ENCODE measurements around the gene CXCL8. TPM values are rescaled to one million over a fixed set of nuclear protein-coding genes. Genes with fewer than 3 reads are reported as not detected.

The CXCL8 gene
- total RNA-seq, 1 donor from 2014 or later, result not detected

- no peak for DNase-seq
- no peaks in the 10 kb centered on the region for H3K36me3 Mint-ChIP-seq (ENCODE audit: unreplicated experiment)
Observed at GRCh38 chr4:73698217-73698616, 42.2 kb upstream of the CXCL8 start.

GRCh38 chr4:73701116-73701515, 39.3 kb upstream of the CXCL8 start:
- Mint-ChIP-seq H3K27me3 (ENCODE audit: unreplicated experiment) (no peaks in the 10 kb centered on the region), H3K9me3 (ENCODE audit: unreplicated experiment) (no peaks in the 10 kb centered on the region), H3K4me3 (ENCODE audit: unreplicated experiment) (no peak overlapping the region), H3K27ac (ENCODE audit: unreplicated experiment) (no peak overlapping the region), H3K36me3 (ENCODE audit: unreplicated experiment) (no peaks in the 10 kb centered on the region), H3K4me1 (ENCODE audit: low read depth, unreplicated experiment) (no peaks in the 10 kb centered on the region)
- DNase-seq, result no peak
- no peak for TF ChIP-seq CTCF (IDR thresholded peaks at IDR 0.05; ENCODE audit: partially characterized antibody, unreplicated experiment)

More at GRCh38 chr4:73698217-73698616, 42.2 kb upstream of the CXCL8 start:
- H3K27ac Mint-ChIP-seq (ENCODE audit: unreplicated experiment), result no peak overlapping the region
- H3K4me1 Mint-ChIP-seq (ENCODE audit: low read depth, unreplicated experiment), result no peaks in the 10 kb centered on the region
- no peak for TF ChIP-seq CTCF (IDR thresholded peaks at IDR 0.05; ENCODE audit: partially characterized antibody, unreplicated experiment)
- no peaks in the 10 kb centered on the region for H3K9me3 Mint-ChIP-seq (ENCODE audit: unreplicated experiment)
- H3K4me3 Mint-ChIP-seq (ENCODE audit: unreplicated experiment), result no peak overlapping the region
- H3K27me3 Mint-ChIP-seq (ENCODE audit: unreplicated experiment), result no peaks in the 10 kb centered on the region

- no peaks in the 10 kb centered on the region for H3K27me3 Mint-ChIP-seq (ENCODE audit: unreplicated experiment)
- DNase-seq, result no peak
- no peaks in the 10 kb centered on the region for H3K9me3 Mint-ChIP-seq (ENCODE audit: unreplicated experiment)
- H3K4me3 Mint-ChIP-seq (ENCODE audit: unreplicated experiment), result no peak overlapping the region
- TF ChIP-seq CTCF (IDR thresholded peaks at IDR 0.05; ENCODE audit: partially characterized antibody, unreplicated experiment), result no peak
- no peak overlapping the region for H3K27ac Mint-ChIP-seq (ENCODE audit: unreplicated experiment)
- H3K36me3 Mint-ChIP-seq (ENCODE audit: unreplicated experiment), result no peaks in the 10 kb centered on the region
- no peaks in the 10 kb centered on the region for H3K4me1 Mint-ChIP-seq (ENCODE audit: low read depth, unreplicated experiment)
Observed at GRCh38 chr4:73702796-73703287, 37.5 kb upstream of the CXCL8 start.

GRCh38 chr4:73703320-73703719, 37.0 kb upstream of the CXCL8 start:
- Mint-ChIP-seq H3K36me3 (ENCODE audit: unreplicated experiment) (no peaks in the 10 kb centered on the region), H3K9me3 (ENCODE audit: unreplicated experiment) (no peaks in the 10 kb centered on the region), H3K4me1 (ENCODE audit: low read depth, unreplicated experiment) (no peaks in the 10 kb centered on the region), H3K4me3 (ENCODE audit: unreplicated experiment) (no peak overlapping the region), H3K27ac (ENCODE audit: unreplicated experiment) (no peak overlapping the region), H3K27me3 (ENCODE audit: unreplicated experiment) (no peaks in the 10 kb centered on the region)
- TF ChIP-seq CTCF (IDR thresholded peaks at IDR 0.05; ENCODE audit: partially characterized antibody, unreplicated experiment), result no peak
- no peak for DNase-seq

GRCh38 chr4:73704314-73705055, 35.9 kb upstream of the CXCL8 start:
- no peak overlapping the region for H3K27ac Mint-ChIP-seq (ENCODE audit: unreplicated experiment)
- no peaks in the 10 kb centered on the region for H3K4me1 Mint-ChIP-seq (ENCODE audit: low read depth, unreplicated experiment)
- TF ChIP-seq CTCF (IDR thresholded peaks at IDR 0.05; ENCODE audit: partially characterized antibody, unreplicated experiment), result no peak
- no peak overlapping the region for H3K4me3 Mint-ChIP-seq (ENCODE audit: unreplicated experiment)
- DNase-seq, result no peak
- H3K27me3 Mint-ChIP-seq (ENCODE audit: unreplicated experiment), result no peaks in the 10 kb centered on the region
- no peaks in the 10 kb centered on the region for H3K36me3 Mint-ChIP-seq (ENCODE audit: unreplicated experiment)
- no peaks in the 10 kb centered on the region for H3K9me3 Mint-ChIP-seq (ENCODE audit: unreplicated experiment)

Data from glutamatergic neuron (in vitro differentiated cells).